ENCODE measurements around the gene ADARB2. TPM values are rescaled to one million over a fixed set of nuclear protein-coding genes. Genes with fewer than 3 reads are reported as not detected.

Gene ADARB2
- total RNA-seq, 1 donor from 2014 or later, result 1.2 TPM

GRCh38 chr10:1532636-1533035 lies 204.7 kb downstream of the ADARB2 start:
- ATAC-seq (no peak), DNase-seq (peak; percentile 48)
- no peak for TF ChIP-seq CTCF (IDR thresholded peaks at IDR 0.05)
- no peaks in the 10 kb centered on the region for H3K9me3 ChIP-seq
- intact Hi-C loops (cut with DNase I), result no loop called here
- no peaks in the 10 kb centered on the region for H3K4me1 ChIP-seq
- H3K36me3 ChIP-seq, result no peaks in the 10 kb centered on the region
- H3K27me3 ChIP-seq, result no peaks in the 10 kb centered on the region
- no peak overlapping the region for H3K4me3 ChIP-seq
- H3K27ac ChIP-seq, result no peak overlapping the region

GRCh38 chr10:1531883-1532597 lies 205.3 kb downstream of the ADARB2 start:
- no peaks in the 10 kb centered on the region for H3K4me1 ChIP-seq
- intact Hi-C loops (cut with DNase I), result no loop called here
- no peak for TF ChIP-seq CTCF (IDR thresholded peaks at IDR 0.05)
- no peaks in the 10 kb centered on the region for H3K9me3 ChIP-seq
- no peaks in the 10 kb centered on the region for H3K36me3 ChIP-seq
- H3K27me3 ChIP-seq, result no peaks in the 10 kb centered on the region
- no peak overlapping the region for H3K27ac ChIP-seq
- DNase-seq (peak; percentile 31), ATAC-seq (no peak)
- H3K4me3 ChIP-seq, result no peak overlapping the region

GRCh38 chr10:1530871-1531517 lies 206.3 kb downstream of the ADARB2 start:
- no peak for ATAC-seq
- no peak overlapping the region for H3K27ac ChIP-seq
- intact Hi-C loops (cut with DNase I), result no loop called here
- H3K4me3 ChIP-seq, result no peak overlapping the region
- no peaks in the 10 kb centered on the region for H3K36me3 ChIP-seq
- H3K4me1 ChIP-seq, result no peaks in the 10 kb centered on the region
- peak; percentile 41 for DNase-seq
- TF ChIP-seq CTCF (IDR thresholded peaks at IDR 0.05), result no peak
- no peaks in the 10 kb centered on the region for H3K27me3 ChIP-seq
- no peaks in the 10 kb centered on the region for H3K9me3 ChIP-seq

GRCh38 chr10:1529806-1530413 lies 207.4 kb downstream of the ADARB2 start:
- TF ChIP-seq CTCF (IDR thresholded peaks at IDR 0.05), result no peak
- ATAC-seq, result no peak
- intact Hi-C loops (cut with DNase I), result no loop called here
- H3K4me1 ChIP-seq, result no peaks in the 10 kb centered on the region
- peak; percentile 51 for DNase-seq
- no peak overlapping the region for H3K27ac ChIP-seq
- no peaks in the 10 kb centered on the region for H3K27me3 ChIP-seq
- H3K9me3 ChIP-seq, result no peaks in the 10 kb centered on the region
- H3K4me3 ChIP-seq, result no peak overlapping the region
- no peaks in the 10 kb centered on the region for H3K36me3 ChIP-seq

GRCh38 chr10:1527951-1528350 lies 209.4 kb downstream of the ADARB2 start:
- Histone ChIP-seq H3K9me3 (no peaks in the 10 kb centered on the region), H3K36me3 (no peaks in the 10 kb centered on the region), H3K27ac (no peak overlapping the region), H3K4me3 (no peak overlapping the region), H3K27me3 (no peaks in the 10 kb centered on the region), H3K4me1 (no peaks in the 10 kb centered on the region)
- ATAC-seq (no peak), DNase-seq (peak; percentile 48)
- intact Hi-C loops (cut with DNase I), result no loop called here
- TF ChIP-seq CTCF (IDR thresholded peaks at IDR 0.05), result no peak
